Stimulated activated naive CD8-positive, alpha-beta T cell treated with anti-CD3 and anti-CD28 coated beads, Interleukin-15, amount 100 ng/mL, for 72 hours (primary cell): Measurements from ENCODE around the gene EXT2.

Experiments used
- ATAC-seq: fragments of 150-1000 bp; cut with Tn5 transposase; 2 replicates; pipeline ENCODE4 v1.10.0; 2021; ENCODE audit warnings: mild to moderate bottlenecking, moderate library complexity
- DNase-seq, 2 donors: peaks; one replicate each; pipeline ENCODE4 v3.0.0; 2021 to 2022
- H3K27ac Mint-ChIP-seq, 2 donors: one replicate each; pipeline ENCODE4 v1.8.0; 2022; ENCODE audit warnings: mild to moderate bottlenecking in 2 of 2, mixed read lengths in 2 of 2, moderate library complexity in 2 of 2
- H3K27me3 Mint-ChIP-seq: one replicate; pipeline ENCODE4 v1.8.0; 2022; ENCODE audit warnings: mixed read lengths
- H3K4me1 Mint-ChIP-seq: one replicate; pipeline ENCODE4 v1.8.0; 2022; ENCODE audit warnings: mild to moderate bottlenecking, mixed read lengths
- H3K4me3 Mint-ChIP-seq, 2 donors: one replicate each; pipeline ENCODE4 v1.8.0; 2022; ENCODE audit warnings: mild to moderate bottlenecking in 2 of 2, mixed read lengths in 2 of 2, moderate library complexity in 1 of 2
- H3K9me3 Mint-ChIP-seq, 2 donors: one replicate each; pipeline ENCODE4 v1.8.0; 2022; ENCODE audit warnings: mixed read lengths in 2 of 2

EXT2 gene

DNA sequence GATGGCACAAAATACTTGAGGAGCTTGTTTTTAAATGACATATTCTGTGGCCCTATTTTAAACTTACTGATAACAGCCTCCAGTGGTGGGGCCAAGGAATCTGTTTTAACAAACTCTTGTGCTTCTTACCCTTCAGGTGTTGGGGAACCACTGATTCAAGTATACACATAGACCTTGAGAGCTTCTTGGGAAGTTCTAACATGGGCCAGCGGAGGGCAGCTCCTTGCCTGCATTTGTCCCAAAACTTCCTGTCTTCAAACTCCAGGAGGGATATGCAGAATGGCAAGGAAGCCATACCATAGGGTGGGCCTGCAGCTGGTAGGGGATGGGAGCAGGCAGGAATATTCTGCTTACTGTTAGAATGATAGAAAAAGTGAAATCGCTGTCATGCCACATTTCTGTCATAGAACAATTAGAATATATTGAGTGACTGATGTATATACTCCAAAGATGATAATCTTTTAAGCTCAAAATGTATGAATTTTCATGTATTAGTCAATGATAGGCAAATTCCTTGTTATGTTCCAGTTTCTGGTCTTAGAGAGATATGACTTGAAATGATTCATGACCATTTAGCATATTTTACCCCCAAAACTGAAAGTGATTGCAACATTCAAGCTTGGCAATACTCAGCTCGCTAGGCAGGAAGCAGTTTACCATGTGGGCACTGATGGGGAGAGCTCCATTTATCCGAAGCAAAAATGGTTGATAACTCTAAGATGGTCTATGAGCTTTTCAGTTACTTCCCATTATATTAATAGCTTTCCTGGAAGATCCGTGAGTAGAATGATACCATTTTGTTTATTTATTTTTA is 9.2 kb downstream of the EXT2 start:
- DNase-seq (no peak), ATAC-seq (peak; percentile 77)
- Mint-ChIP-seq H3K4me3 (peak overlapping the region in 1 of 2 donors; percentile 15), H3K4me1 (peaks cover 28% of the 10 kb centered on the region), H3K27me3 (no peaks in the 10 kb centered on the region), H3K9me3 (no peaks in the 10 kb centered on the region), H3K27ac (no peak overlapping the region)

DNA sequence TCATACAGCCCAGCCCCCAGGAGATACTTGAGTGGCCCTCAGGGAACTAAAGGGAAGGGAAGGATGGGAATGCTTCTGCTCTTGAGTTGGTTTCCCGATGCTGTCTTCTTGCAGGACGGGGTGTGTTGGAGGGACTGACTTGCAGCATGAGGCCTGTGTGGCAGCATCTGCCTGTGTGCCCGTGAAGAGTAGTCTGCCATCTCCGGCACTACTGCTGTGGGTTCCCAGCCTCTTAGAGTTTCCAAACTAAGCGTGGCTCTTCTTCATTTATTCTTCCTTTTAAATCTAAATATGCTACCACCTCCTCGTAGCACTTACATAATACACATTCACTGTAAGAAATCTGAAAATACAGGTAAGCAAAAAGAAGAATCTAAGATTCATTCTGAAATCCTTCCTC is 12.8 kb downstream of the EXT2 start:
- H3K4me1 Mint-ChIP-seq, result peaks cover 21% of the 10 kb centered on the region
- no peak overlapping the region for H3K4me3 Mint-ChIP-seq
- peak overlapping the region in 1 of 2 donors; percentile 79 for H3K27ac Mint-ChIP-seq
- ATAC-seq (no peak), DNase-seq (no peak)
- H3K27me3 Mint-ChIP-seq, result no peaks in the 10 kb centered on the region
- no peaks in the 10 kb centered on the region for H3K9me3 Mint-ChIP-seq

- Mint-ChIP-seq H3K4me1 (peaks cover 16% of the 10 kb centered on the region), H3K27ac (no peak overlapping the region), H3K4me3 (no peak overlapping the region), H3K9me3 (no peaks in the 10 kb centered on the region), H3K27me3 (no peaks in the 10 kb centered on the region)
- peak; percentile 37 to 62 for DNase-seq
- ATAC-seq, result peak; percentile 83
Observed at GRCh38 chr11:44110231-44110679, 14.8 kb downstream of the EXT2 start.

DNA sequence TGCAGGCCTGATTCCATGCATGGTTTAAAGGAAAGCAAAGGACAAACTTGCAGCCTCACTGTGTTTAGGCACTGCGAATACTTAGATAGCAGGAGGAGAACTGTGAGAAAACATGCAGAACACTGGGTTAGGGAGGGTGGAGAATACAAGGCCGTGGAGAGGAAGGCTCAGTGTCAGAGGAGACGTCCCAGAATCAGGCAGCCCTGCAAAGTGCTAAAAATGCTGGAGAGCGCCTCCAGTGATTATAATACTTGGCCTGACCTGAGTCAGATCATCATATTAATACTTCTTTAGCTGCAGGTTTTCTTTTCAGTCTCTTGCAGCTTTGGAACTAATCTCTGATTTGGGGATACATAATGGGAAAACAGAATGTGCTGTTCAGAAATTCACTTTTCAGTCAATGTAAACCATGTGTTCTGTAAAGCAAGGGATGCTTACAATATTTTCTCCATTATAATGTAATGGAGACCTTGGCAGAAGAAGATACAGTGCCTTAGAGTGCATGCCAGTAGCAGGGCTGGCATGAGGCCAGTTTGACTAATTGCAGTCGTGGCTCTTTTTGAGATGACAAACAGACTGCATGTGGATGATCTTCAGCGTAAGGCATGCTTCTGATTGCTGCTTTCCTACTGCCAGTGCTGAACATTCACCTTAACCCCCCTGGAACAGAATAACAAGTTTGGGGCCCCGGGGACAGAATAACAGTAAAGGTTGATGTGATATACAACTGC is 16.8 kb downstream of the EXT2 start:
- H3K27ac Mint-ChIP-seq, result peak overlapping the region in 1 of 2 donors; percentile 22
- peaks cover 16% of the 10 kb centered on the region for H3K4me1 Mint-ChIP-seq
- DNase-seq (peak in 1 of 2 donors; percentile 19), ATAC-seq (peak; percentile 44)
- no peaks in the 10 kb centered on the region for H3K27me3 Mint-ChIP-seq
- no peaks in the 10 kb centered on the region for H3K9me3 Mint-ChIP-seq
- no peak overlapping the region for H3K4me3 Mint-ChIP-seq

- ATAC-seq (peak; percentile 85), DNase-seq (no peak)
- no peak overlapping the region for H3K4me3 Mint-ChIP-seq
- H3K9me3 Mint-ChIP-seq, result no peaks in the 10 kb centered on the region
- peaks cover 16% of the 10 kb centered on the region for H3K4me1 Mint-ChIP-seq
- peak overlapping the region in 1 of 2 donors; percentile 40 for H3K27ac Mint-ChIP-seq
- no peaks in the 10 kb centered on the region for H3K27me3 Mint-ChIP-seq
Observed at GRCh38 chr11:44113018-44113417, 17.5 kb downstream of the EXT2 start.

DNA sequence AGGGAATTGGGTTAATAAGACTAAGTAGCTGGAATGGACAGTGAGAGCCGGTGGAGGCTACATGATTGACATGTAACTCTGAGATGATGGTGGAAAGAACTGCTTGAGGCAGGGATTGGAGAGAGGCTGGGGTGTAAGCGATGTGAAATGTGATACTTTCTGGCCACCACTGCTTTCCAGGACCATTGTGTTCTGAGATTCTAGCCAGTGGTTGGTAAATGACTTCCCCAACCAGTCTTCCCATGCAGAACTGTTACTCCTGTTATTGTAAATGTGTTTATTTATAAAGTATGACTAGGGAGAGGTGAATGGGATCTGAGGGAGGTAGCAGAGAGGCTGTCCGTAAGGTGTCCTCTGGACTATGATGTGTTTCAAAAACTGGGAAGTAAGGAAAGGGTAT is 18.1 kb downstream of the EXT2 start:
- H3K4me3 Mint-ChIP-seq, result no peak overlapping the region
- DNase-seq (no peak), ATAC-seq (no peak)
- no peak overlapping the region for H3K27ac Mint-ChIP-seq
- peaks cover 16% of the 10 kb centered on the region for H3K4me1 Mint-ChIP-seq
- H3K9me3 Mint-ChIP-seq, result no peaks in the 10 kb centered on the region
- H3K27me3 Mint-ChIP-seq, result no peaks in the 10 kb centered on the region

- H3K9me3 Mint-ChIP-seq, result no peaks in the 10 kb centered on the region
- H3K27ac Mint-ChIP-seq, result no peak overlapping the region
- H3K4me3 Mint-ChIP-seq, result no peak overlapping the region
- H3K4me1 Mint-ChIP-seq, result peaks cover 8% of the 10 kb centered on the region
- H3K27me3 Mint-ChIP-seq, result no peaks in the 10 kb centered on the region
- DNase-seq, result no peak
- ATAC-seq, result no peak
Observed at GRCh38 chr11:44116234-44116830, 20.9 kb downstream of the EXT2 start.

GRCh38 chr11:44120169-44120568 is 24.7 kb downstream of the EXT2 start:
- H3K27me3 Mint-ChIP-seq, result no peaks in the 10 kb centered on the region
- H3K4me1 Mint-ChIP-seq, result no peaks in the 10 kb centered on the region
- no peak for ATAC-seq
- H3K4me3 Mint-ChIP-seq, result no peak overlapping the region
- DNase-seq, result no peak
- H3K9me3 Mint-ChIP-seq, result no peaks in the 10 kb centered on the region
- H3K27ac Mint-ChIP-seq, result no peak overlapping the region

- Mint-ChIP-seq H3K4me3 (no peak overlapping the region), H3K4me1 (no peaks in the 10 kb centered on the region), H3K9me3 (no peaks in the 10 kb centered on the region), H3K27ac (no peak overlapping the region), H3K27me3 (no peaks in the 10 kb centered on the region)
- DNase-seq, result no peak
- ATAC-seq, result no peak
Observed at GRCh38 chr11:44125598-44125997, 30.1 kb downstream of the EXT2 start.

- Mint-ChIP-seq H3K4me3 (no peak overlapping the region), H3K4me1 (no peaks in the 10 kb centered on the region), H3K9me3 (no peaks in the 10 kb centered on the region), H3K27ac (no peak overlapping the region), H3K27me3 (no peaks in the 10 kb centered on the region)
- ATAC-seq, result no peak
- DNase-seq, result no peak
Observed at GRCh38 chr11:44126304-44126703, 30.8 kb downstream of the EXT2 start.

GRCh38 chr11:44127130-44127529 is 31.7 kb downstream of the EXT2 start:
- Mint-ChIP-seq H3K9me3 (no peaks in the 10 kb centered on the region), H3K27ac (peak overlapping the region in 1 of 2 donors; percentile 8), H3K4me3 (no peak overlapping the region), H3K27me3 (no peaks in the 10 kb centered on the region), H3K4me1 (no peaks in the 10 kb centered on the region)
- DNase-seq (no peak), ATAC-seq (no peak)

GRCh38 chr11:44128729-44129128 is 33.3 kb downstream of the EXT2 start:
- H3K27me3 Mint-ChIP-seq, result no peaks in the 10 kb centered on the region
- no peaks in the 10 kb centered on the region for H3K9me3 Mint-ChIP-seq
- no peak for DNase-seq
- no peaks in the 10 kb centered on the region for H3K4me1 Mint-ChIP-seq
- H3K27ac Mint-ChIP-seq, result no peak overlapping the region
- ATAC-seq, result no peak
- no peak overlapping the region for H3K4me3 Mint-ChIP-seq

DNA sequence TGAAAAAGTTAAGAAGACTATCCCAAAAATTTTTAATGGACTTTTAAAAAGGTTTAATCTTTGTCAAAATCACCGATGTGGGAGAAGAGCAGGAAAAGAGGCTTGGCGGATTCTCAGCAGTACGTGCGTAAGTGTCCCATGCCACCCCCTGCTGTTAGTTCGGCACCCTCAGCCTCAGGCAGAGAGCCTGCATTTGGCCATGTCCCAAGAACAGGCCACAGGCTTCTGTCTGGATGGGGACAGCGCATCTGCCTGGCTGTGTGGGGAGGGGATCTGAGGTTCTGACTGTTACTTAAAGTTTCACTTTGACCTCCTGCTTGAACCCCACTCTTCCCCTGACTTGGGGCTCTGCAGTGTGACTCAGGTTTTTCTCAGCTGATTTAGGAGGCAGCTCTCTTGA is 35.3 kb downstream of the EXT2 start:
- DNase-seq (no peak), ATAC-seq (no peak)
- Mint-ChIP-seq H3K4me1 (no peaks in the 10 kb centered on the region), H3K27ac (no peak overlapping the region), H3K4me3 (no peak overlapping the region), H3K9me3 (no peaks in the 10 kb centered on the region), H3K27me3 (no peaks in the 10 kb centered on the region)

- DNase-seq (no peak), ATAC-seq (no peak)
- Mint-ChIP-seq H3K27ac (no peak overlapping the region), H3K4me3 (no peak overlapping the region), H3K9me3 (no peaks in the 10 kb centered on the region), H3K4me1 (no peaks in the 10 kb centered on the region), H3K27me3 (no peaks in the 10 kb centered on the region)
Observed at GRCh38 chr11:44133335-44133946, 38.0 kb downstream of the EXT2 start.

GRCh38 chr11:44134625-44135024 is 39.1 kb downstream of the EXT2 start:
- Mint-ChIP-seq H3K27me3 (no peaks in the 10 kb centered on the region), H3K9me3 (no peaks in the 10 kb centered on the region), H3K4me3 (no peak overlapping the region), H3K4me1 (no peaks in the 10 kb centered on the region), H3K27ac (no peak overlapping the region)
- no peak for ATAC-seq
- DNase-seq, result no peak
